Measurements from ENCODE around the gene SGSH. TPM values are rescaled to one million over a fixed set of nuclear protein-coding genes. Genes with fewer than 3 reads are reported as not detected.

Gene SGSH
- total RNA-seq, 1 experiment from 2014 or later = 19.8 TPM

GRCh38 chr17:80219763-80220053 lies 425 bp downstream of the SGSH start:
- H3K4me1 Mint-ChIP-seq = peaks cover 16 to 19% of the 10 kb centered on the region in 2 experiments
- H3K4me1 ChIP-seq (ENCODE audit: insufficient read depth, low read length) = no peaks in the 10 kb centered on the region
- H3K18ac ChIP-seq (ENCODE audit: insufficient read length, low read depth, low read length) = no peak overlapping the region
- H2BK5ac ChIP-seq (ENCODE audit: insufficient read length, low read length) = no peak overlapping the region
- DNase-seq = no peak
- peaks cover 10 to 27% (median 26%) of the 10 kb centered on the region in 3 experiments; a peak in 5 of 7 replicates for H3K36me3 Mint-ChIP-seq (ENCODE audit: insufficient read depth in 1 of 3, low read depth in 3 of 3)
- no peak overlapping the region for H2AFZ ChIP-seq (ENCODE audit: low read length)
- no peak overlapping the region for H3K27ac ChIP-seq (ENCODE audit: insufficient read length, low read depth, low read length)
- no peak overlapping the region for H4K91ac ChIP-seq (ENCODE audit: insufficient read length, low read depth, low read length)
- H3K23ac ChIP-seq (ENCODE audit: insufficient read length, low read depth, low read length) = no peak overlapping the region
- no peak overlapping the region for H2AK5ac ChIP-seq (ENCODE audit: insufficient read length, low read length)
- peak overlapping the region; percentile 91 to 95 for H3K4me3 Mint-ChIP-seq
- no peaks in the 10 kb centered on the region for H3K9me3 ChIP-seq (ENCODE audit: control insufficient read depth, low read depth, low read length)
- H3K79me2 ChIP-seq (ENCODE audit: insufficient read depth, low read length) = no peaks in the 10 kb centered on the region
- H2BK12ac ChIP-seq (ENCODE audit: insufficient read length, low read depth, low read length) = no peak overlapping the region
- peak overlapping the region in 2 of 3 experiments; percentile 55 to 93; a peak in 3 of 7 replicates for H3K27ac Mint-ChIP-seq
- no peaks in the 10 kb centered on the region for H3K9me3 Mint-ChIP-seq
- no peaks in the 10 kb centered on the region for H4K20me1 ChIP-seq (ENCODE audit: control insufficient read depth, insufficient read depth, insufficient read length)
- H3T11ph ChIP-seq (ENCODE audit: low read length) = no peak overlapping the region
- no peak overlapping the region for H4K8ac ChIP-seq (replicated peaks; ENCODE audit: insufficient read length, low read depth, low read length)
- no peak for TF ChIP-seq CTCF (conservative IDR thresholded peaks at IDR 0.05)
- H3K27me3 ChIP-seq (ENCODE audit: insufficient read depth, low read length) = no peaks in the 10 kb centered on the region
- H3K23me2 ChIP-seq (ENCODE audit: insufficient read length, low read depth, low read length, poor library complexity, severe bottlenecking) = peaks cover 5% of the 10 kb centered on the region
- H3K4ac ChIP-seq (ENCODE audit: low read depth, low read length) = no peak overlapping the region
- H2BK20ac ChIP-seq (ENCODE audit: low read depth, low read length, poor library complexity, severe bottlenecking) = no peak overlapping the region
- no CpG with 5 or more reads among the region's 5 CpGs for WGBS (ENCODE audit: extremely low coverage, insufficient read length, low lambda C conversion rate)
- no peak overlapping the region for H2BK120ac ChIP-seq (ENCODE audit: low read depth, low read length, poor library complexity, severe bottlenecking)
- H3K27me3 Mint-ChIP-seq (ENCODE audit: low read depth) = no peaks in the 10 kb centered on the region; the same call in 1 of the 2 replicates
- H2BK15ac ChIP-seq (ENCODE audit: low read depth, low read length) = no peak overlapping the region
- no peak overlapping the region for H3K56ac ChIP-seq (ENCODE audit: insufficient read length, low read depth, low read length)
- H3K14ac ChIP-seq (ENCODE audit: insufficient read depth, low read length) = peak overlapping the region; percentile 78
- peak overlapping the region; percentile 66 for H3K9ac ChIP-seq (ENCODE audit: extremely low read depth, insufficient read length, low read length)
- H3K79me1 ChIP-seq (ENCODE audit: insufficient read depth, low read depth, low read length, poor library complexity, severe bottlenecking) = no peaks in the 10 kb centered on the region
- H3K4me2 ChIP-seq (ENCODE audit: insufficient read depth, insufficient read length, low read length) = peak overlapping the region; percentile 62
- no peak overlapping the region for H4K5ac ChIP-seq (ENCODE audit: insufficient read length, low read depth, low read length)
